ENCODE measurements around the gene IFT74. TPM values are rescaled to one million over a fixed set of nuclear protein-coding genes. Genes with fewer than 3 reads are reported as not detected.

IFT74 gene
- total RNA-seq, 1 donor from 2014 or later, result 16.0 TPM

- Histone ChIP-seq H3K36me3 (no peaks in the 10 kb centered on the region), H3K27me3 (no peaks in the 10 kb centered on the region), H3K4me1 (no peaks in the 10 kb centered on the region), H3K9me3 (no peaks in the 10 kb centered on the region), H3K27ac (no peak overlapping the region), H3K4me3 (no peak overlapping the region)
- TF ChIP-seq CTCF (IDR thresholded peaks at IDR 0.05), result no peak
- TF ChIP-seq POLR2AphosphoS5 (IDR thresholded peaks at IDR 0.05; ENCODE audit: insufficient read depth in 1 of 2, low read depth in 1 of 2), result no peak
- no peak for TF ChIP-seq POLR2A (IDR thresholded peaks at IDR 0.05)
- no peak for DNase-seq (ENCODE audit: extremely low spot score in 2 of 2)
- intact Hi-C loops (cut with DNase I), result no loop called here
Measured at GRCh38 chr9:27085456-27085855, 129.2 kb downstream of the IFT74 start.

GRCh38 chr9:27086818-27087680, 130.8 kb downstream of the IFT74 start:
- no peak for DNase-seq (ENCODE audit: extremely low spot score in 2 of 2)
- no peak overlapping the region for H3K27ac ChIP-seq
- intact Hi-C loops (cut with DNase I), result no loop called here

GRCh38 chr9:27088981-27089380, 132.8 kb downstream of the IFT74 start:
- Histone ChIP-seq H3K27me3 (no peaks in the 10 kb centered on the region), H3K4me3 (no peak overlapping the region), H3K36me3 (no peaks in the 10 kb centered on the region), H3K27ac (no peak overlapping the region), H3K9me3 (no peaks in the 10 kb centered on the region), H3K4me1 (no peaks in the 10 kb centered on the region)
- no peak for TF ChIP-seq POLR2AphosphoS5 (IDR thresholded peaks at IDR 0.05; ENCODE audit: insufficient read depth in 1 of 2, low read depth in 1 of 2)
- no peak for TF ChIP-seq CTCF (IDR thresholded peaks at IDR 0.05)
- TF ChIP-seq POLR2A (IDR thresholded peaks at IDR 0.05), result no peak
- DNase-seq (ENCODE audit: extremely low spot score in 2 of 2), result no peak
- intact Hi-C loops (cut with DNase I), result no loop called here

More at GRCh38 chr9:27086818-27087680, 130.8 kb downstream of the IFT74 start:
- TF ChIP-seq POLR2AphosphoS5 (IDR thresholded peaks at IDR 0.05; ENCODE audit: insufficient read depth in 1 of 2, low read depth in 1 of 2) (no peak), POLR2A (IDR thresholded peaks at IDR 0.05) (no peak), CTCF (IDR thresholded peaks at IDR 0.05) (no peak)
- Histone ChIP-seq H3K4me3 (no peak overlapping the region), H3K27me3 (no peaks in the 10 kb centered on the region), H3K9me3 (no peaks in the 10 kb centered on the region), H3K4me1 (no peaks in the 10 kb centered on the region), H3K36me3 (no peaks in the 10 kb centered on the region)

- no peaks in the 10 kb centered on the region for H3K27me3 ChIP-seq
- H3K4me3 ChIP-seq, result no peak overlapping the region
- H3K36me3 ChIP-seq, result no peaks in the 10 kb centered on the region
- DNase-seq (ENCODE audit: extremely low spot score in 2 of 2), result no peak
- peaks cover 1% of the 10 kb centered on the region for H3K4me1 ChIP-seq
- no peak for TF ChIP-seq POLR2AphosphoS5 (IDR thresholded peaks at IDR 0.05; ENCODE audit: insufficient read depth in 1 of 2, low read depth in 1 of 2)
- TF ChIP-seq POLR2A (IDR thresholded peaks at IDR 0.05), result no peak
- no peak for TF ChIP-seq CTCF (IDR thresholded peaks at IDR 0.05)
- no peaks in the 10 kb centered on the region for H3K9me3 ChIP-seq
- no peak overlapping the region for H3K27ac ChIP-seq
- intact Hi-C loops (cut with DNase I), result no loop called here
Measured at GRCh38 chr9:27089706-27090105, 133.5 kb downstream of the IFT74 start.

- DNase-seq (ENCODE audit: extremely low spot score in 2 of 2), result no peak
- no peak for TF ChIP-seq POLR2A (IDR thresholded peaks at IDR 0.05)
- no peak for TF ChIP-seq POLR2AphosphoS5 (IDR thresholded peaks at IDR 0.05; ENCODE audit: insufficient read depth in 1 of 2, low read depth in 1 of 2)
- no peak for TF ChIP-seq CTCF (IDR thresholded peaks at IDR 0.05)
- Histone ChIP-seq H3K27me3 (no peaks in the 10 kb centered on the region), H3K36me3 (no peaks in the 10 kb centered on the region), H3K4me1 (peaks cover 5% of the 10 kb centered on the region), H3K4me3 (no peak overlapping the region), H3K9me3 (no peaks in the 10 kb centered on the region), H3K27ac (no peak overlapping the region)
- intact Hi-C loops (cut with DNase I), result no loop called here
Measured at GRCh38 chr9:27090231-27090630, 134.0 kb downstream of the IFT74 start.

Measured in vagina (tissue), 2 donors.